ENCODE results near the gene SP9.

Gene SP9

DNA sequence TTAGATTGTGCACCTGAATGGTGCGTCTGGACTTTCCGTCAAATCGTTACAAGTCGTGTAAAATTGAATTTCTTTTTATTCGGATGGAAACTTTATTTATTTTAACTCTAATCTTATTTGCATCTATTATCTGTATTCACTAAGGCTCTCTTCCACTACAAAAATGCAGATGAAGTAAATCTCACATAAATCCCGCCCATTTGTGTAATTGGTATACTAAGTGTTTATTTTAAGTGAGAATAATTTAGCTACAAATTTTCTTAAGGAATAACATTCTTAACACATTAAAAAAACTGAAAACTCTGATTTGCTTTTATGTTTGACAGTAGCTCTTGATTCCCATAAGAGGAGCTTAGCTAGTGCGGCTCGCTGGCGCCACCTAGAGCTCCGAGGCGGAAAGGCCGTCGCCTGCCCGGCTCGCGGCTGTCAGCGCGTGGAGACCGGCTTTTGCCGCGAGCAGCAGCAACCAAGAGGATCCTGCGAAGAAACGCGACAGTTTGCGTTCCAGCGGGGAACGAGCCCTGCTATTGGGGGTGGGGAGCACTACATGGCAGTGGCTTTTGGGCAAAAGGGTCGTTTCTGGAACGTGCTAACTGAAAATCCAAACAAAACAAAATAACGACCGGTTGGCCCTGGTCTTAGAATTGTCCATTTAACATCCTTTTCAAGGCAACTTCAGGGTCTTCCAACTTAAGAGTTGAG lies 6.7 kb downstream of the SP9 start:
- TF ChIP-seq FOXP2 (optimal IDR thresholded peaks at IDR 0.05; ENCODE audit: borderline replicate concordance, extremely low read depth, extremely low read length, insufficient read depth) (no peak), POLR2AphosphoS5 (IDR thresholded peaks at IDR 0.05; ENCODE audit: low read depth, low read length) (no peak), SIN3A (IDR thresholded peaks at IDR 0.05; ENCODE audit: borderline replicate concordance, insufficient read depth, low read length) (no peak), TAF1 (IDR thresholded peaks at IDR 0.05; ENCODE audit: borderline replicate concordance, insufficient read depth, low read length) (no peak)
- TF ChIP-seq, protein P1, sequence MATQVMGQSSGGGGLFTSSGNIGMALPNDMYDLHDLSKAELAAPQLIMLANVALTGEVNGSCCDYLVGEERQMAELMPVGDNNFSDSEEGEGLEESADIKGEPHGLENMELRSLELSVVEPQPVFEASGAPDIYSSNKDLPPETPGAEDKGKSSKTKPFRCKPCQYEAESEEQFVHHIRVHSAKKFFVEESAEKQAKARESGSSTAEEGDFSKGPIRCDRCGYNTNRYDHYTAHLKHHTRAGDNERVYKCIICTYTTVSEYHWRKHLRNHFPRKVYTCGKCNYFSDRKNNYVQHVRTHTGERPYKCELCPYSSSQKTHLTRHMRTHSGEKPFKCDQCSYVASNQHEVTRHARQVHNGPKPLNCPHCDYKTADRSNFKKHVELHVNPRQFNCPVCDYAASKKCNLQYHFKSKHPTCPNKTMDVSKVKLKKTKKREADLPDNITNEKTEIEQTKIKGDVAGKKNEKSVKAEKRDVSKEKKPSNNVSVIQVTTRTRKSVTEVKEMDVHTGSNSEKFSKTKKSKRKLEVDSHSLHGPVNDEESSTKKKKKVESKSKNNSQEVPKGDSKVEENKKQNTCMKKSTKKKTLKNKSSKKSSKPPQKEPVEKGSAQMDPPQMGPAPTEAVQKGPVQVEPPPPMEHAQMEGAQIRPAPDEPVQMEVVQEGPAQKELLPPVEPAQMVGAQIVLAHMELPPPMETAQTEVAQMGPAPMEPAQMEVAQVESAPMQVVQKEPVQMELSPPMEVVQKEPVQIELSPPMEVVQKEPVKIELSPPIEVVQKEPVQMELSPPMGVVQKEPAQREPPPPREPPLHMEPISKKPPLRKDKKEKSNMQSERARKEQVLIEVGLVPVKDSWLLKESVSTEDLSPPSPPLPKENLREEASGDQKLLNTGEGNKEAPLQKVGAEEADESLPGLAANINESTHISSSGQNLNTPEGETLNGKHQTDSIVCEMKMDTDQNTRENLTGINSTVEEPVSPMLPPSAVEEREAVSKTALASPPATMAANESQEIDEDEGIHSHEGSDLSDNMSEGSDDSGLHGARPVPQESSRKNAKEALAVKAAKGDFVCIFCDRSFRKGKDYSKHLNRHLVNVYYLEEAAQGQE (IDR thresholded peaks at IDR 0.05; ENCODE audit: insufficient read depth in 1 of 2, low read depth in 2 of 2, low read length in 2 of 2) = no peak

DNA sequence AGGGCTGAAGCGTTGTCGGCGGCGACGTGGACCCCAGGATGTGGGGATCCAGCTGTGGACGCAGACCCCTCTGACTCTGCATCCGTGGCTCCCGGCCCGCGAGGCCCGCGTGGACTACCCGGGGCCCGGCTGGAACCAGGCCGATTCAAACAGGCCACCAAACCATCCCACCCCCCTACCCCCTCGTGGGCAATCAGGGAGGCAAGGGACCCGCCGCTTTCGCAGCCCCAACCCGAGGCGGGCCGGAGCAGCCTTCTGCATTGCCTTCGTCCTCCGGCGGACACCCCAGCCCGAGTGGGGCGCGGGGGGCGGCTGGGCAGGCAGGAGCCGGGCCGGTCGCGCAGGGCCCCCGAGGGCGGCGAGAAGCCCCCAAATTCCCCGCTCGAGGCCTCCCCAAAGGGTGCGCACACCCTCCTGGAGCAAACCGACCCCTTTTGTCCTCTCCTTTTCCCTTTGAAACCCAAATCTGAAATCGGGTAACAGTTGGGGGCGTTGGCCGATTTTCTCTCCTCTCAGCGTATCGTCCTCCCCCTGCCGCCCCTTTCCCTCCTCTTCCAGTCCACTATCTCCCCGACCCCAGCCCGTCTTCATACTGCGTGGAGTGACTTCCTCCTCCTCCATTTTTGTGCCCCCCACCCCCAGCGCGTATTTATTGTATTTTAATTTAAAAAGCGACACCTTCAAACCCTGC lies 7.4 kb downstream of the SP9 start:
- no peak for TF ChIP-seq TAF1 (IDR thresholded peaks at IDR 0.05; ENCODE audit: borderline replicate concordance, insufficient read depth, low read length)
- no peak for TF ChIP-seq POLR2AphosphoS5 (IDR thresholded peaks at IDR 0.05; ENCODE audit: low read depth, low read length)
- TF ChIP-seq SIN3A (IDR thresholded peaks at IDR 0.05; ENCODE audit: borderline replicate concordance, insufficient read depth, low read length) = no peak
- TF ChIP-seq, protein P1 (IDR thresholded peaks at IDR 0.05; ENCODE audit: insufficient read depth in 1 of 2, low read depth in 2 of 2, low read length in 2 of 2) = no peak
- TF ChIP-seq FOXP2 (optimal IDR thresholded peaks at IDR 0.05; ENCODE audit: borderline replicate concordance, extremely low read depth, extremely low read length, insufficient read depth) = no peak

DNA sequence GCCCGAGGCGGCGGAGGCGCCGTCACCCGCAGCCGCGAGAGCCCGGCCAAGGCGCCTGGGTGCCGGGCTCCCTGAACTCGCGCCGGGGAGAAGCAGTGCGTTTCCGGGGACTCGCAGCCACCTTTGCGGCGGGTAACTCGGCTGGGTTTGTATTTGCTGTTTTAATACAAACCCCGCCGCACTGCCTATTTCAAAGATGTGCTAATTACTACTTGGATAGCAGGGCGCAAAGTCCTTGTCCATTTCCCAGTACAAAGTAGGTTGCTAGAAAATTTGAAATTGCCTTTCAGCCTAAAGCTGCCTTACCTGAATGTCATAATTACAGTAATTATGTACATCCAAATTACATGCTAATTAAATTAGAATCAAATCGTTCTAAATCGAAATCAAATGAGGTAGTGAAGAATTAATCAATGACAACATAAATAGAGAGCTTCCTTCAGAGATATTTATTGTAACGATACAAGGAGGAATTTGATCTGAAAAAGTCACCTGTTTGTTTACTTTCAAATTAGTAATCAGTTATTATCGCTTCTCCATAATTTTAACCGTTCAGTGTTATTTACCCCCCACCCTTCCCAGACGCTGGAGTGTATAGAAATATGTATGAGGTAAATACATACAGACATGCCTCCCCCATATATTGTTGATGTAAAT lies 8.1 kb downstream of the SP9 start:
- TF ChIP-seq TAF1 (IDR thresholded peaks at IDR 0.05; ENCODE audit: borderline replicate concordance, insufficient read depth, low read length) = no peak
- TF ChIP-seq, protein P1 (IDR thresholded peaks at IDR 0.05; ENCODE audit: insufficient read depth in 1 of 2, low read depth in 2 of 2, low read length in 2 of 2) = no peak
- TF ChIP-seq POLR2AphosphoS5 (IDR thresholded peaks at IDR 0.05; ENCODE audit: low read depth, low read length) = no peak
- TF ChIP-seq FOXP2 (optimal IDR thresholded peaks at IDR 0.05; ENCODE audit: borderline replicate concordance, extremely low read depth, extremely low read length, insufficient read depth) = no peak
- no peak for TF ChIP-seq SIN3A (IDR thresholded peaks at IDR 0.05; ENCODE audit: borderline replicate concordance, insufficient read depth, low read length)

DNA sequence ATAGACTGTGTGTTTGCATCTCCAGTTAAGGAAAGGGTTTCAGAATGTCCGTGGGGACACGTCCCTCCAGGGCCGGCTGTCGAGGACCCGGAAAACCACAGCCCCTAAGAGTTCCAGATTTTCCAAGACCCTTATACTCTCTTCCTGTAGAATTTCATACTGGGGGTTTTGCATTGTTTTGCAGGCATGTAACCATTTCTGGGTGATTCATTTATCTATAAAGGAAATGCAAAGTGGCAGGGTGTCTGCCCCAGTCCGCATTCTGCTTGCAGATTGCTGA lies 8.5 kb downstream of the SP9 start:
- no peak for TF ChIP-seq FOXP2 (optimal IDR thresholded peaks at IDR 0.05; ENCODE audit: borderline replicate concordance, extremely low read depth, extremely low read length, insufficient read depth)
- TF ChIP-seq, protein P1 (IDR thresholded peaks at IDR 0.05; ENCODE audit: insufficient read depth in 1 of 2, low read depth in 2 of 2, low read length in 2 of 2) = no peak
- TF ChIP-seq SIN3A (IDR thresholded peaks at IDR 0.05; ENCODE audit: borderline replicate concordance, insufficient read depth, low read length) = no peak
- no peak for TF ChIP-seq TAF1 (IDR thresholded peaks at IDR 0.05; ENCODE audit: borderline replicate concordance, insufficient read depth, low read length)
- TF ChIP-seq POLR2AphosphoS5 (IDR thresholded peaks at IDR 0.05; ENCODE audit: low read depth, low read length) = no peak

Measured in PFSK-1 (cell line).